Measurements from ENCODE around the gene HAPLN3.

Gene HAPLN3

GRCh38 chr15:88877415-88877814, 17.9 kb downstream of the HAPLN3 start:
- no peak overlapping the region for H3K27ac ChIP-seq (ENCODE audit: low read depth, low read length)
- H3K79me2 ChIP-seq (ENCODE audit: control insufficient read depth, insufficient read depth, low read length, unreplicated experiment), result no peaks in the 10 kb centered on the region
- no peak overlapping the region for H2AFZ ChIP-seq (ENCODE audit: low read length, unreplicated experiment)
- H3K4me3 ChIP-seq (ENCODE audit: low read depth, low read length), result no peak overlapping the region
- peaks cover 11% of the 10 kb centered on the region for H3K4me1 ChIP-seq (ENCODE audit: control insufficient read depth, insufficient read depth, low read length, unreplicated experiment)
- H3K27me3 ChIP-seq (ENCODE audit: insufficient read depth, low read length), result peaks cover 23% of the 10 kb centered on the region
- H3K36me3 ChIP-seq (ENCODE audit: insufficient read depth, low read length), result no peaks in the 10 kb centered on the region

GRCh38 chr15:88876573-88876972, 18.8 kb downstream of the HAPLN3 start:
- H3K4me3 ChIP-seq (ENCODE audit: low read depth, low read length), result no peak overlapping the region
- H3K36me3 ChIP-seq (ENCODE audit: insufficient read depth, low read length), result no peaks in the 10 kb centered on the region

GRCh38 chr15:88874684-88875083, 20.7 kb downstream of the HAPLN3 start:
- H3K4me1 ChIP-seq (ENCODE audit: control insufficient read depth, insufficient read depth, low read length, unreplicated experiment), result no peaks in the 10 kb centered on the region
- no peak overlapping the region for H3K27ac ChIP-seq (ENCODE audit: low read depth, low read length)
- H3K4me3 ChIP-seq (ENCODE audit: low read depth, low read length), result no peak overlapping the region
- H3K79me2 ChIP-seq (ENCODE audit: control insufficient read depth, insufficient read depth, low read length, unreplicated experiment), result no peaks in the 10 kb centered on the region
- peaks cover 48% of the 10 kb centered on the region for H3K27me3 ChIP-seq (ENCODE audit: insufficient read depth, low read length)
- no peaks in the 10 kb centered on the region for H3K36me3 ChIP-seq (ENCODE audit: insufficient read depth, low read length)
- no peak overlapping the region for H2AFZ ChIP-seq (ENCODE audit: low read length, unreplicated experiment)

More at GRCh38 chr15:88876573-88876972, 18.8 kb downstream of the HAPLN3 start:
- Histone ChIP-seq H3K79me2 (ENCODE audit: control insufficient read depth, insufficient read depth, low read length, unreplicated experiment) (no peaks in the 10 kb centered on the region), H2AFZ (ENCODE audit: low read length, unreplicated experiment) (no peak overlapping the region), H3K27ac (ENCODE audit: low read depth, low read length) (no peak overlapping the region), H3K4me1 (ENCODE audit: control insufficient read depth, insufficient read depth, low read length, unreplicated experiment) (peaks cover 3% of the 10 kb centered on the region), H3K27me3 (ENCODE audit: insufficient read depth, low read length) (peaks cover 31% of the 10 kb centered on the region)

- no peak overlapping the region for H3K27ac ChIP-seq (ENCODE audit: low read depth, low read length)
- H2AFZ ChIP-seq (ENCODE audit: low read length, unreplicated experiment), result no peak overlapping the region
- no peaks in the 10 kb centered on the region for H3K4me1 ChIP-seq (ENCODE audit: control insufficient read depth, insufficient read depth, low read length, unreplicated experiment)
- H3K4me3 ChIP-seq (ENCODE audit: low read depth, low read length), result no peak overlapping the region
- no peaks in the 10 kb centered on the region for H3K36me3 ChIP-seq (ENCODE audit: insufficient read depth, low read length)
- no peaks in the 10 kb centered on the region for H3K79me2 ChIP-seq (ENCODE audit: control insufficient read depth, insufficient read depth, low read length, unreplicated experiment)
- H3K27me3 ChIP-seq (ENCODE audit: insufficient read depth, low read length), result peaks cover 52% of the 10 kb centered on the region
These were observed 21.1 kb downstream of the HAPLN3 start for GRCh38 chr15:88874275-88874674.

GRCh38 chr15:88873786-88874185, 21.6 kb downstream of the HAPLN3 start:
- H2AFZ ChIP-seq (ENCODE audit: low read length, unreplicated experiment), result no peak overlapping the region

GRCh38 chr15:88872706-88873105, 22.6 kb downstream of the HAPLN3 start:
- no peaks in the 10 kb centered on the region for H3K4me1 ChIP-seq (ENCODE audit: control insufficient read depth, insufficient read depth, low read length, unreplicated experiment)
- no peak overlapping the region for H3K27ac ChIP-seq (ENCODE audit: low read depth, low read length)
- H3K27me3 ChIP-seq (ENCODE audit: insufficient read depth, low read length), result peaks cover 68% of the 10 kb centered on the region
- no peaks in the 10 kb centered on the region for H3K79me2 ChIP-seq (ENCODE audit: control insufficient read depth, insufficient read depth, low read length, unreplicated experiment)
- H2AFZ ChIP-seq (ENCODE audit: low read length, unreplicated experiment), result no peak overlapping the region
- H3K4me3 ChIP-seq (ENCODE audit: low read depth, low read length), result no peak overlapping the region
- no peaks in the 10 kb centered on the region for H3K36me3 ChIP-seq (ENCODE audit: insufficient read depth, low read length)

More at GRCh38 chr15:88873786-88874185, 21.6 kb downstream of the HAPLN3 start:
- Histone ChIP-seq H3K79me2 (ENCODE audit: control insufficient read depth, insufficient read depth, low read length, unreplicated experiment) (no peaks in the 10 kb centered on the region), H3K27ac (ENCODE audit: low read depth, low read length) (no peak overlapping the region), H3K27me3 (ENCODE audit: insufficient read depth, low read length) (peaks cover 57% of the 10 kb centered on the region), H3K4me3 (ENCODE audit: low read depth, low read length) (no peak overlapping the region), H3K36me3 (ENCODE audit: insufficient read depth, low read length) (no peaks in the 10 kb centered on the region), H3K4me1 (ENCODE audit: control insufficient read depth, insufficient read depth, low read length, unreplicated experiment) (no peaks in the 10 kb centered on the region)

GRCh38 chr15:88872106-88872505, 23.2 kb downstream of the HAPLN3 start:
- H3K79me2 ChIP-seq (ENCODE audit: control insufficient read depth, insufficient read depth, low read length, unreplicated experiment), result no peaks in the 10 kb centered on the region

GRCh38 chr15:88871313-88871712, 24.0 kb downstream of the HAPLN3 start:
- Histone ChIP-seq H3K27ac (ENCODE audit: low read depth, low read length) (no peak overlapping the region), H3K79me2 (ENCODE audit: control insufficient read depth, insufficient read depth, low read length, unreplicated experiment) (no peaks in the 10 kb centered on the region), H2AFZ (ENCODE audit: low read length, unreplicated experiment) (no peak overlapping the region), H3K36me3 (ENCODE audit: insufficient read depth, low read length) (no peaks in the 10 kb centered on the region), H3K4me3 (ENCODE audit: low read depth, low read length) (no peak overlapping the region), H3K4me1 (ENCODE audit: control insufficient read depth, insufficient read depth, low read length, unreplicated experiment) (no peaks in the 10 kb centered on the region), H3K27me3 (ENCODE audit: insufficient read depth, low read length) (peaks cover 80% of the 10 kb centered on the region)

More at GRCh38 chr15:88872106-88872505, 23.2 kb downstream of the HAPLN3 start:
- H2AFZ ChIP-seq (ENCODE audit: low read length, unreplicated experiment), result no peak overlapping the region
- H3K4me3 ChIP-seq (ENCODE audit: low read depth, low read length), result no peak overlapping the region
- H3K27ac ChIP-seq (ENCODE audit: low read depth, low read length), result no peak overlapping the region
- H3K4me1 ChIP-seq (ENCODE audit: control insufficient read depth, insufficient read depth, low read length, unreplicated experiment), result no peaks in the 10 kb centered on the region
- no peaks in the 10 kb centered on the region for H3K36me3 ChIP-seq (ENCODE audit: insufficient read depth, low read length)
- peaks cover 74% of the 10 kb centered on the region for H3K27me3 ChIP-seq (ENCODE audit: insufficient read depth, low read length)

- Histone ChIP-seq H3K36me3 (ENCODE audit: insufficient read depth, low read length) (no peaks in the 10 kb centered on the region), H3K4me3 (ENCODE audit: low read depth, low read length) (no peak overlapping the region), H2AFZ (ENCODE audit: low read length, unreplicated experiment) (no peak overlapping the region), H3K27me3 (ENCODE audit: insufficient read depth, low read length) (peaks cover 62% of the 10 kb centered on the region), H3K27ac (ENCODE audit: low read depth, low read length) (no peak overlapping the region), H3K4me1 (ENCODE audit: control insufficient read depth, insufficient read depth, low read length, unreplicated experiment) (no peaks in the 10 kb centered on the region), H3K79me2 (ENCODE audit: control insufficient read depth, insufficient read depth, low read length, unreplicated experiment) (no peaks in the 10 kb centered on the region)
These were observed 29.0 kb downstream of the HAPLN3 start for GRCh38 chr15:88866295-88866881.

GRCh38 chr15:88865498-88866099, 29.7 kb downstream of the HAPLN3 start:
- Histone ChIP-seq H3K4me1 (ENCODE audit: control insufficient read depth, insufficient read depth, low read length, unreplicated experiment) (no peaks in the 10 kb centered on the region), H3K36me3 (ENCODE audit: insufficient read depth, low read length) (no peaks in the 10 kb centered on the region), H3K4me3 (ENCODE audit: low read depth, low read length) (no peak overlapping the region), H3K27me3 (ENCODE audit: insufficient read depth, low read length) (peaks cover 58% of the 10 kb centered on the region), H3K27ac (ENCODE audit: low read depth, low read length) (no peak overlapping the region), H2AFZ (ENCODE audit: low read length, unreplicated experiment) (no peak overlapping the region), H3K79me2 (ENCODE audit: control insufficient read depth, insufficient read depth, low read length, unreplicated experiment) (no peaks in the 10 kb centered on the region)

- Histone ChIP-seq H2AFZ (ENCODE audit: low read length, unreplicated experiment) (no peak overlapping the region), H3K79me2 (ENCODE audit: control insufficient read depth, insufficient read depth, low read length, unreplicated experiment) (no peaks in the 10 kb centered on the region), H3K4me3 (ENCODE audit: low read depth, low read length) (no peak overlapping the region), H3K27ac (ENCODE audit: low read depth, low read length) (no peak overlapping the region), H3K4me1 (ENCODE audit: control insufficient read depth, insufficient read depth, low read length, unreplicated experiment) (no peaks in the 10 kb centered on the region), H3K36me3 (ENCODE audit: insufficient read depth, low read length) (no peaks in the 10 kb centered on the region), H3K27me3 (ENCODE audit: insufficient read depth, low read length) (peaks cover 57% of the 10 kb centered on the region)
These were observed 30.4 kb downstream of the HAPLN3 start for GRCh38 chr15:88864861-88865497.
